GM19395 (cell line): ENCODE results near the gene POU2F3.

ENCODE experiments used
- ATAC-seq: cut with Tn5 transposase; IDR thresholded peaks from one replicate; pipeline ENCODE4 v1.9.1; 2021; ENCODE audit warnings: mild to moderate bottlenecking, moderate library complexity; ENCODE audit not compliant: unreplicated experiment

POU2F3 gene

DNA sequence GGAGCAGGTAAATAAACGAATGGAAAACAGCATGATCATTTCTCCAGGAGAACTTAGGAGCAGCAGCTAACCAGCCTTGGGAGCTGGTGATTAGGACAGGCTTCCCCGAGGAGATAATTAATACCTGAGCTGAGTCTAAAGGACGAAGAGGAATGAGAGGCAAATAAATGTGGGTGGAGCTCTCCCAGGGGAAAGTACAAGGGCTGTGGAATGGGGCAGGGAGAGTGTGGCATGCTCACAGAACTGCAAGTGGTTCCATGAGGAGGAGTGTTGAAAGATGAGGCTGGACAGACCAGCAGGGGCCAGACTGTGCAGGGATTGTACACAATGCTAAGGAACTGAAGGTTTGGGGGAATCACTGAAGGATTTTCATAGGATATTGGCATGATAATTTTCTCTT lies 70.9 kb downstream of the POU2F3 start:
- ATAC-seq = no peak

DNA sequence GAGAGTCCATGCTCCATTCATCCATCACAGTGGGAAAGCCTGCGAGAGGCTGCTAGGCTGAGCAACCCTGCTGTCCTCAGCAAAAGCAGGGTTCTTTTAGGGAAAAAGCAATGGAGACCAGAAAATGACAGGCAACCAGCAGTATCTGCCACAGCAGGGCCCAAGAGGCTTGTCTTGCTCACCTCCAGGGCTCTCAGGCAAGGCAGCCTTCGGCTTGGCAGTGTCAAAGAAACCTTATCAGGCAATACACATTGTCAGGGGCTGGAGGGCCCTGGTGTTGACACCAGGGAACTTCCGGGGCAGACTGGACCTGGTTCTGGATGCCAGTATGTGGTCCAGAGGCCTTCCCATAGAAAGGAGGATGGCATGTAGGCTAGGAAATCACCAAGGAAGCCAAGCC lies 74.9 kb downstream of the POU2F3 start:
- ATAC-seq = no peak

DNA sequence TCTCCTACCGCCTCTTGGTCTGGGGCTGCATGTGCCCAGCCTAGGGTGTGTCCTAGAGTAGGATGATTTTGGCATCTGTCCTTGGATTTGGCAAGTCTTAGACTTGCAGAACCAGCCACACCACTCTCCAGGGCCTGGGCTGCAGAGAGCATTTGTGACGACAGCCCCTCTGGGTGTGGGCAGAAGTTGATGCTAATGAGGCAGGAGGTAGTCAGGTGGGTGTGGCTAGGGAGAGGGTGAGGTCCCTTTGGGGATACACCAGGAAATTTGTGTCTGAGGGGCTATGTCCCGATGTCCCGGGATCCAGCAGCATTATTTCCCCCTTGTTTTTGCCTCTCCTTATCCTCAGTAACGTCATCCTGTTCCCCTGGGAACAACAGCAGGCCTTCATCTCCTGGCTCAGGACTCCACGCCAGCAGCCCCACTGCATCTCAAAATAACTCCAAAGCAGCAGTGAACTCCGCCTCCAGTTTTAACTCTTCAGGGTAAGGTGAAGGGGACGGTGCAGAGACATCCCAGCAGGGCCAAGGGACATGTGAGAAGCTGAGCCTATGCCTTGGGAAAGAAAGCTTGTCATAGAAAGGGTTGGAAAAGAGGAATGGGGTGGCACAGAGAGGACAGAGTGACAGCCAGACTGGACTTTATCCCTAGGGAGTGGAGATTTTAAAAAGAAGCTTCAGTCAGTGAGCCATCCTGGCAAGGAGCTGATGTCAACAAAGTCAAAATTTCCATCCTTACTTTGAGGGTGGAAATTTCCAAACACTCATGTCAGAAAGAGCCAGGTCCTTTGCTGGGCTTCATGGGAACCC lies 77.1 kb downstream of the POU2F3 start:
- ATAC-seq = no peak

DNA sequence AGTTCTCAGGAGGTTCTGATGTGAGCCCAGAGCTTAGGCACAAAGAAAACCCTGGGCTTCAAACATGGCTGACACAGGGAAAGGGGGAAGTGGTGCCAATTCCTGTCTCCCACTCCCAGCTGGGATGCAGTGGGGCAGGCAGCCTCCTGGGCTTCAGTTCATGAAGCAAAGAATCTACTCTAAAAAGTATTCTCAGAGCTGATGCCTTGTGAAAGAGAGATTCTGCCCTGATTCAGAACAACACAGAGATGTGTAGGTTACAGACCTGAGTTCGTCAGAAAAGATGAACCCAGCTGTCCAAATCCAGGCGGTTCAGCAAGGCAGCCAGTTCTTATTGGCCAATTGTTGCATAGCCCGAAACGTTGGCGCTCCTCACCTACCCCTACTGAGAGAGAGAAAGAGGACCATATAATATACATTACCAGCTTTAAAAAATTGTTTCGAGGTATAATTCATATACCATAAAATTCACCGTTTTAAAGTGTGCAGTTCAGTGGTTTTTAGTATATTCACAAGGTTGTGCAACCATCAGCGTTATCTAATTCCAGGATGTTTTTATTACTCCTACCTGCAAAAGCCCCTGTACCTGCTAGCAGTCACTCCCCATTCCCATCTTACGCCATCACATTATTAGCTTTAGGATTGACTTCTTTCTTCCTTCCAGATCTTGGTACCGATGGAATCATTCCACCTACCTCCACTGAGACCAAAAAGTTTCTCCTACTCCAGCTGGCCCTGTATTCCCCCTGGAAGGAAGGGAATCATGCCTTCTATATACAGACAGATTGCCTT lies 77.9 kb downstream of the POU2F3 start:
- no peak for ATAC-seq

DNA sequence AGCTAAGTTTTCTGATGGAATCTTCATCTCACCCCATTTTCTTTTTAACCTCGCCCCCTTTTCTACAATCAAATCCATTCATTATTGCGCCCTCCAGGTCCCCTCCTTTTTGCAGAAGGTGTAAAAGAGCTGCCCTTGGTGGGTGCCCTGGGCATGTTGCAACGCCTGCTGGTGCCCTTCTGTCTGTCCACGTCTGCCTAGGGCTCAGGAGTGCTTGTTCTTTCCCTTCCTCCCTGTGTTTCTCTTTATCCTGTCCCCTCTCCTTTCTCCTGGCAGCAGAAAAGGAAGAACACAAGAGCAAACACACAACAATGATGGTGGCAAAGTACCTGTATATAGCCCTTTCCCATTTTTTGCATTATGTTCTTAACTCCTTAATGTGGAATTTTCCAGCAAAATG lies 79.0 kb downstream of the POU2F3 start:
- ATAC-seq = no peak

DNA sequence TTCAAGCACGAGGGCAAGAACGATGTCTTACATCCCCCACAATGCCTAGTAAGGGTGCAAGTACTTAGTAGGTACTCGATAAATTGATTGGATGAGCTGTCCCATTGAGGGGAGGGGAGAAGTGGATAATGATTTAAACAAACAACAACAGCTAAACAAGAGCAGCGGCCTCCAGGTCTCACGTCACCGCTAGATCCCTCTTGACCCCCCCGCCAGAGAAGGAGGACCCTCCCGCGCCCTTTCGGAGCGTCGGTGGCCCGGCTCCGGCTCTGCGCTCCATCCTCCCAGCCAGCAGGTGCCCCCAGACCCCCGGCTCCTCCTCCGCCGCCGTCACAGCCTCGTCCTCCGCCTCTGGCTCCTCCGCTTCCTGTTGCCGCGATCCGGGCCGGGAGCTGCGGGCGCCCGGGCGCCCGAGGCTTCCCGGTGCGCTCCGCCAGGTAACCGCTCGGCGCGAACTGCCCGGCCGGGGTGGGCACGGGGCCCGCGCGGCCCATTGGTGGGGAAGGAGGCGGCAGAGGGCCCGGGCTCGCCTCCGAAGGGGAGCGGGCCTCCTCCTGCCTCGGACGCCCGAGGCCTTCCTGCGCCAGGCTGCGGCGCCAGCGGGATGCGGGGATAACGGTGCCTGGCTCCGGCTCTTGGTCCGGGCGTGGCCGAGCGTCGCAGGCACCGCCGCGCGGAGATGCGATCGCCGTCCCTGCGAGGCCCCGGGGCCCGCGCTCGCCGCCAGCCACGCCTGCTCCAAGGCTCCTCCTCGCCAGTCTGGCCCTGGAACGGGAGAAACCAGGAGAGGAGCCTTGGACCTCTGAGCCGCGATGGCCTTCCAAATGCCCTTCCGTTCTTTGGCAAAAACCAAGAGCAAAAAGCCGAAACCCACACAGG lies 85.2 kb downstream of the POU2F3 start, which contains the start of gene TLCD5:
TSS of gene TLCD5 (plus strand) at position 368 of the 879 bp plus-strand sequence. CDS start 2,143 bp downstream, outside the sequence.
- ATAC-seq = peak; percentile 61

DNA sequence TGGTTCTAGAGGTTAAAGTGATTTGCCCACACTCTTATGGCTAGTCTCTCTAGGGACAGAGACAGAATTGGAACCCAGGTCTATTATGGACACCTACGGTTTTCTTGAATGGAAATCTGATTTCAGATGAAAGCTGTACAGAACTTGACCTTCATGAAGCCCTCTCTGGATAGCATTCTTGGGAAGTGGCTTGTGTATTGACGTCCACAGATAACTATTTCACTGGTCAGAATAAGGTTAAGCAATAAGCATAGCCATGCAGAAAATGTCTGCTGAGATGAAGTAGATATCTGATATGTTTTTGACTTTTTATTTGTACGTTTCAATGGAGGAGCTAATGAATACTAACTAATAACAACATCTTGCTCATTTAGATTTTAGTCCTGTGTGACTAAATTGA lies 86.3 kb downstream of the POU2F3 start:
- no peak for ATAC-seq

DNA sequence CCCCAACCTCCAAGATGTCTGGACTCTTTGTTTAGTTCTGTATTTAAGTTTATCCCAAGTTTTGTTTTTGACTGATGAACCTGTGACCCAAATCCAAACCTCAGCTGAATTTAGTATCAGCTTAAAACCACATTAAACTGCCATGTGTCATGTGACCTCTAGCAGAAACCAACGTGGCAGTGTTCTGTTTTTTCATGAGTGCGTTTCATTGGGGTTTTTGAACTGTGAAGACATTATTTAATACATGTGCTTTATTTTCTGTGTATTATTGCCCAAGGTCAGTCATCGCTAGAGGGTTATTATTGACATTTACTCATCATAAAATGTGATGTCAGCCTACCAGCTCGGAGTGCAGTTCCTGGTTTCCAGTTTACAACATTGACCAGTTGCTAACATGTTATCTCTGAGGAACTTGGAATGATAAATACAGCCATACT lies 86.9 kb downstream of the POU2F3 start:
- ATAC-seq = no peak

DNA sequence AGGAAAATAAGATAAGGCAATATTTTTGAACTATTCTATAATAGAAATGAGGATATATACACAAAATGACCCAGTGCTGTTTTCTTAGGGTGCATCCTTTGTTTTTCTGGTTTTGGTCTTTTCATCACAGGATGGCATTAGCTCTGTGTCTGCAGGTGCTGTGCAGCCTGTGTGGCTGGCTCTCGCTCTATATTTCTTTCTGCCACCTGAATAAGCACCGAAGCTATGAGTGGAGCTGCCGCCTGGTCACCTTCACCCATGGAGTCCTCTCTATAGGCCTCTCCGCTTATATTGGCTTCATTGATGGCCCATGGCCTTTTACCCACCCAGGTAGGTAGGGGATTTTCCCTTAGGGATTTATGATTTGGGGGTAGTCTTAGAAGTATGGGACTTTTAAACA lies 87.4 kb downstream of the POU2F3 start:
- no peak for ATAC-seq

DNA sequence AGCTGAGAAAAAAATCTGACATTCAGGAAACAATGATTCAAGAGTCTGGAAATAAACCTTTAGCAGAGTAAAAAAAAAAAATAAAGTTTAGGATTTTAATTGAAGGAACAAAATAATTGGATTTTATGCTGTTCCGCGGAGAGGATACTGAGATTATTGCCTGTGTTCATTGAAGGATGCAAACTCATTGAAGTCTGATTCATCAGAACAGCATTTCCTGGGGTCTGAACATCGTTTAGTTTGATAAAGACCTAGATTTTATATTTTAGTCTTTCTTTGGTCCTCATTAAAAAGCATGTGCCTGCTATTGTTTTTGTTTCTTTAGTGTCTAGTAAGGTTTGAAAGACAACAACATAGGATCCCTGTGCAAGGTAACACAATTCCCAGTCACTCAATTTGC lies 89.6 kb downstream of the POU2F3 start:
- ATAC-seq = no peak

DNA sequence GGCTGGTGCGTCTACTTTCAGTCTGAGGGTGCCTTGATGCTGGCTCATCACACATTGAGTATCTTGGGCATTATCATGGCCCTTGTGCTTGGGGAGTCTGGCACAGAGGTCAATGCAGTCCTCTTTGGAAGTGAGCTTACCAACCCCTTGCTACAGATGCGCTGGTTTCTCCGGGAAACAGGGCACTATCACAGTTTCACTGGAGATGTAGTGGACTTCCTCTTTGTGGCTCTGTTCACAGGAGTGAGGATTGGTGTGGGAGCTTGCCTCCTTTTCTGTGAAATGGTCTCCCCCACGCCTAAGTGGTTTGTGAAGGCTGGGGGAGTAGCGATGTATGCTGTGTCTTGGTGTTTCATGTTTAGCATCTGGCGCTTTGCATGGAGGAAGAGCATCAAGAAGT lies 90.1 kb downstream of the POU2F3 start:
- ATAC-seq = no peak

DNA sequence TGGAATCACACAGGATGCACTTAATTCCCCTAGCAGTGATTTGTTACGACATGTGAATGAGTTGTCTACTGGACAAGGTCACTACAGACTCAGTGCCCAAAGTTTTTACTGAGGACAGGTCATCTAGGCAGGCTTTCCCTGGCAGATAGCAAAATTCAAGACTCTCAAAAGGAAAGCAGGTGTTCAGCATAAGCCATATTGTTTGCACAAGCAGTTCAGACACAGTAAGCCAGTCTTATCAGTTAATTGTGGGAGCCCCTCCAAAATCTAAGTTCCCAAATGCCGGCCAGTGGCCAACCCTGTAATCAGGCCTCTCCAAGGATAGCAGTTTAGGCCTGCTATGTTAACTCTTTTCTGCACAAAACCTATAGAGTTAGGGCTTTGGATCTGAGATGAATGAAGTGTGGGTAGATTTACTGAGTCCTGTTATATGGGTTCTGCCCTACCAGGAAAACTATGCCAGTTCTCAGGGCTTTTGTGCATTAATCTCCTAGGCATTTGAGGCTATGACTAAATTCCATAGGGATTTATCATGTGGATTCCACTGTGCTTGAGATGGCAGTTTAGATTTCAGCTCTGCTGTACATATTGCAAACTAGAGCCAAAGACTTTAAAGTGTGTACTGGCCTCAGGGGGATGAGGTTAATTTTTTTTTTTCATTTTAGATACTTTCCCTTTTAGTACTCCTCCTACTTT lies 91.5 kb downstream of the POU2F3 start:
- ATAC-seq = no peak

DNA sequence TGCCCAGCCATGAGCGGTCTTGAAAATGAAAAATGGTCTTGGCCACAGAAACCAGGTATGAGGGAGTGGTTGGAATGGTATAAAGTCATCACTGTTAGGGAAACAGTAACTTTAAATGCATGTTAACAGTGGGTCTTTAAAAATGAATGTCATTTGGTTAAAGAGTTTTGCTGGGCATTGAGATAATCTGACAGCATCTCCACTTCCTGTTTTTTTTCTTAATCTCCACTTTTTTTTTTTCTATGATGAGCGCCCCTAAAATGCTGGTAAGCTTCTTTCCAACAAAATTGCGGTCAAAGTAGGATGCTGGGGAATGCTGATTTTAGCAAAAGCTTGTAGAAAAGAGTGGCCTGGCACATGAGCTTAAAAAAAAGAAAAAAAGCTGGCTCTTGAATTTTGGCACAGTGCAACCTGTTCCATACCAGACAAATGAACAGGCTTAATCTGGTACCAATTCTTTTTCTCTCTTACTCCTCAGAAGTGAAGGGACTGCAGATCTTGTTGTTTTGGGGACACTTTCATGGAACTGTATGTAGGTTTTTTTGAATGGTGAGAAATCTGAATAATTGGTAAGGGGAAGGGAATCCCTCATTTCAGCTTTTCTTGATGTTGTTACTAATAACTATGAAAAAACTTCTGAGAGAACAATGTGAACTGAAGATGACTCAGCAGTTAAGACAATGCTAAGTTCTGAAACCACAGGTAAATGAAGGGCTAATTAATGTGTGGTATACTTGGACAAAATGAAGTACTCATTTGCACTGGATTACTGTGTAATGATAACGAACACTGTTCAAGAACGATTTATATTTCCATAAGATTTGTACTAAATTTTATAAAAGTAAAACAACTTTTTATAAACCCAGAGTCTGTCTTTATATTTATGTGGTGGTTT lies 93.1 kb downstream of the POU2F3 start:
- no peak for ATAC-seq

DNA sequence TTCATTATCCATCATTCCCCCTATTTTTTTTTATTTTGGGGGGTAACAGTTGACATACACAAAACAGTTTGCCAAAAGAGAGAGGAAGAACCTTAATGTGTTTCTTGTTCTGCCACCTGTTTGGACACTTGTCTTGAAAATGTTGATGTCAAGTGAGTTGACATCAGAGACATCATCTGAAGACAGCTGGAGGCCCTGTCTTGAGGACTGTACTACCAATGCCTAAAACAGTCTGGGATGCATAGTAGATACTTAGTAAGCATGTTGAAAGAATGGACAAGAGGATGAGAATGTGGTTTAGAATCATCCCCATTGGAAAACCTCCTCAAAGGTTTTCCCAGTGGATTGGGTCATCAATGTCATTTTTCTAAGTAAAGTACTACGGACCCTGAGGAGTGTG lies 93.9 kb downstream of the POU2F3 start:
- ATAC-seq = no peak

DNA sequence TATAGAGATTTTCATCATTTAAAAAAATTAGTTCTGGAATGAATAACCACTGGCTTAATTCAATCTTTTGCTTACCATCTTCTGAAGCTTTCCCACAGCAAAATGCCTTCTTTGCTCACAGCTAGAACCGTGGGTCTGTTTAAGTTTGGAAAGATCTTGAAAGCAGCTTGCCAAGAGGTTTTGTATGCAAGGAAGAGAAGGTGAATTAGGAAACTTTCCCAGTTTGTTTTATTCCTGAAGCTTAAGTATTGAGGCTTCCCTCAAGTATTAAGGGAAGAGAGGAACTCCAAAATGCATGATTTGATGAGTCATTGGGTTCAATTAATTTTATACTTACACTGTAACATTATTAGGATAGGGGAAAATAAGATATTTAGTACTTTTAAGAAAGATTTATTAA lies 94.4 kb downstream of the POU2F3 start:
- no peak for ATAC-seq

DNA sequence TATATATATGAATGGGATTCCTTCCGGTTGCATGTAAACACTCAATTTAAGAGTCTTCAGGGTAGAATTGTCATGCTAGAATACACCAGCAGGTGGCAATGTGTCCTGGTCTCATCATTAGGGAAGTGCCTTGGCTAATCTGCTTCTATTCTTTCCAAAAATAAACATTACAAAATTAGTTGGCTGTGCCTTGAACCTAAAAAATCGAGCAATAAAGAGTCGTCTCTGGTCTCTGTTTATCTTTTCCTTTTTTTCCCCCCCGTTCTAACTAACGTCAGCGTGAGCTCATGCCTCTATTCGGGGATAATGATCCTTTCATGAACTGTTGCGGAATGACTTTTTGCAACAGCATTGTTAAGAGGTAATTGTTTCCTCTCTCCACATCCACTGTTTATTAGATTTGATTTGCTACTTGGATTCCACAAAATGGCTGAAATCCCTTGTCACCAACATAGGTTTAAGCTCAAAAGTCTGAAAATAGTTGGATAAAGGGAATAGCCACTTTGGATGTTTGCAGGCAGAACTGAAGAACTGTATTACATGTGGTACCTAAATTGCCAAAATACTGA lies 95.0 kb downstream of the POU2F3 start:
- peak; percentile 42 for ATAC-seq

DNA sequence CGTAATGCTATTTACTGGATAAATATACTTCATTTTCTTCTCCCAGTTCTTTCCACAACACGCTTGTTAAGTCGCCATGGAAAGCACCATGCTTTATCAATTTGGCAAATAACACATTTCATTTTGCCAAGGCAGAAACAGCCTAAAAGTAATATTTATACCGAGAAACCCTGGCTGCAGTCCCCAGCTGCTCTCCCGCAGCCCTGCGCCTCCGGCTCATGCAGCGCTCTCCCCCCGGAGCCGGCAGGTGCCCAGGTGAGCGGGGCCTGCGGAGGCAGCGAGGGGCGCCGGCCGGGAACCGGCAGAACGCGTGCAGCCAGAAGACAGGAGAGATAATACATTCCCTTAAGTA lies 95.6 kb downstream of the POU2F3 start:
- ATAC-seq = peak; percentile 21

DNA sequence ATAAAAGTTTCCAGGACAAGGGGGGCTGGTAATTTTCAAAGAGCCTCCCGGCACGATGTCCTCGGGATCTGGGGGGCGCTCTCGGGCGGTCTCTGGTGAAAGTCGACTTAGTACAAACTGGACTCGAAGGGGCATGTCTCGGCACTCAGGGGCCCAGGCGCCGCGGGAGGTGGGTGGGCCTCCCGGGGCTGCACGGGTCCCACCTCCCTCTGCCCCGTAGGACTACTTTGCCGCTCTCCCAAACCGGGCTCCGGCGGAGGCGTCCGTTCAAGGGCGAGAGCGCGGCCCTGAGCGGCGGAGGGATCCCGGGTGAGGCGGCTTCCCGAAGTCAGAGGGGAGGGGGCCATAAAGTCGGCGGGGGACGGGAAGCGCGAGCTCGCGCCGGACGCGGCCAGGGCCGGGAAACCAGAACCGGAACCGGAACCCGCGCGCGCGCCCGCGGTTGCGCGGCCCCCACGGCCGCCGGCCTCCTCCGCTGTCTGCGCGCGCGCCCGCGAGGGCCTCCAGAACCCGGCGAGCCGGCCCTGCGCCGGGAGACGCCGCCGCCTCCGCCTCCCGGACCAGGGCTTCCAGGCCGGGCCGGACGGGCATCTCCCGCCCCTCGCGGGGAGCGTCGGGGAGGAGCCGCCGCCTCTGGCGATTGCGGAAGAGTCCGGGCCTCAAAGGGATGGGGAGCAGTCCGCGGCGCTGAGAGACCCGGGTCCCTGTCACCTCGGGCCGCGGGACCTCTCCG lies 96.1 kb downstream of the POU2F3 start, which contains the start of gene ARHGEF12:
TSS of gene ARHGEF12 (plus strand) at position 506 of the 733 bp plus-strand sequence. CDS start 831 bp downstream, outside the sequence.
- ATAC-seq = peak; percentile 59
